Middle frontal gyrus (tissue), 1 donor: ENCODE data around the gene KIF25.

Experiments used
- DNase-seq: peaks from one replicate; pipeline ENCODE4 v3.0.0-alpha.2; 2015; ENCODE audit warnings: low spot score; ENCODE audit errors: extremely low spot score

The KIF25 gene

GRCh38 chr6:167997642-167998041 is at the start of gene KIF25:
KIF25 (plus strand) TSS chr6:167997671; CDS start chr6:168029586, 31,915 bp downstream.
- no peak for DNase-seq

GRCh38 chr6:167947716-167948115 is 49.8 kb upstream of the KIF25 start:
- no peak for DNase-seq

- no peak for DNase-seq
Observed at GRCh38 chr6:167948716-167949115, 48.8 kb upstream of the KIF25 start.

- no peak for DNase-seq
Observed at GRCh38 chr6:167949121-167949684, 48.3 kb upstream of the KIF25 start.

- DNase-seq: no peak
Observed at GRCh38 chr6:167951781-167952511, 45.5 kb upstream of the KIF25 start.

GRCh38 chr6:167952512-167952859 is 45.0 kb upstream of the KIF25 start:
- no peak for DNase-seq

- no peak for DNase-seq
Observed at GRCh38 chr6:167953551-167953950, 43.9 kb upstream of the KIF25 start.

- no peak for DNase-seq
Observed at GRCh38 chr6:167954151-167954550, 43.3 kb upstream of the KIF25 start.

- no peak for DNase-seq
Observed at GRCh38 chr6:167956491-167956890, 41.0 kb upstream of the KIF25 start.

- DNase-seq: no peak
Observed at GRCh38 chr6:167956983-167957492, 40.4 kb upstream of the KIF25 start.

GRCh38 chr6:167957626-167958025 is 39.8 kb upstream of the KIF25 start:
- DNase-seq: no peak

GRCh38 chr6:167960579-167960978 is 36.9 kb upstream of the KIF25 start:
- no peak for DNase-seq

- no peak for DNase-seq
Observed at GRCh38 chr6:167962711-167963110, 34.8 kb upstream of the KIF25 start.

GRCh38 chr6:167963589-167964057 is 33.8 kb upstream of the KIF25 start:
- DNase-seq: no peak

GRCh38 chr6:167965592-167966539 is 31.6 kb upstream of the KIF25 start:
- DNase-seq: no peak

- DNase-seq: no peak
Observed at GRCh38 chr6:167966540-167966905, 30.9 kb upstream of the KIF25 start.

GRCh38 chr6:167968091-167968490 is 29.4 kb upstream of the KIF25 start:
- no peak for DNase-seq

GRCh38 chr6:167970230-167970629 is 27.2 kb upstream of the KIF25 start:
- no peak for DNase-seq

- no peak for DNase-seq
Observed at GRCh38 chr6:167972193-167972592, 25.3 kb upstream of the KIF25 start.

- DNase-seq: no peak
Observed at GRCh38 chr6:167973148-167973885, 24.2 kb upstream of the KIF25 start.
